Choroid plexus epithelial cell (primary cell): ENCODE results near the gene ALDH3B1.

Experiments
- DNase-seq: peaks from one replicate; pipeline ENCODE4 v3.0.0-alpha.2; 2010; ENCODE audit warnings: low read depth
- H3K4me3 ChIP-seq: 2 replicates; pipeline ENCODE4 v1.5.1; 2011; ENCODE audit warnings: low read depth, mild to moderate bottlenecking, control low read depth, low read length, moderate library complexity
- CTCF ChIP-seq: conservative IDR thresholded peaks from 2 replicates; pipeline ENCODE4 v1.5.1; 2011; ENCODE audit warnings: low read depth, mild to moderate bottlenecking, control low read depth, inconsistent platforms, low read length, moderate library complexity

ALDH3B1 gene

GRCh38 chr11:68049509-68050370, 39.6 kb downstream of the ALDH3B1 start:
- DNase-seq = peak; percentile 47
- no peak overlapping the region for H3K4me3 ChIP-seq
- TF ChIP-seq CTCF = no peak

- TF ChIP-seq CTCF = no peak
- H3K4me3 ChIP-seq = no peak overlapping the region
- no peak for DNase-seq
These were observed 40.3 kb downstream of the ALDH3B1 start for GRCh38 chr11:68050371-68050841.

GRCh38 chr11:68051191-68052136, 41.3 kb downstream of the ALDH3B1 start:
- peak; percentile 39 for DNase-seq
- no peak overlapping the region for H3K4me3 ChIP-seq
- TF ChIP-seq CTCF = no peak

GRCh38 chr11:68052137-68052873, 42.2 kb downstream of the ALDH3B1 start:
- no peak overlapping the region for H3K4me3 ChIP-seq
- DNase-seq = no peak
- no peak for TF ChIP-seq CTCF

GRCh38 chr11:68053117-68053516, 43.0 kb downstream of the ALDH3B1 start:
- TF ChIP-seq CTCF = no peak
- DNase-seq = peak; percentile 41
- H3K4me3 ChIP-seq = no peak overlapping the region

- DNase-seq = no peak
- H3K4me3 ChIP-seq = no peak overlapping the region
These were observed 44.1 kb downstream of the ALDH3B1 start for GRCh38 chr11:68053981-68054812.

More at GRCh38 chr11:68053981-68054812, 44.1 kb downstream of the ALDH3B1 start:
- no peak for TF ChIP-seq CTCF
